HG02973 (cell line): ENCODE results near the gene PRKAR1B.

Experiments
- ATAC-seq: cut with Tn5 transposase; IDR thresholded peaks from one replicate; pipeline ENCODE4 v1.9.1; 2021; ENCODE audit warnings: moderate library complexity; ENCODE audit not compliant: unreplicated experiment

Gene PRKAR1B

DNA sequence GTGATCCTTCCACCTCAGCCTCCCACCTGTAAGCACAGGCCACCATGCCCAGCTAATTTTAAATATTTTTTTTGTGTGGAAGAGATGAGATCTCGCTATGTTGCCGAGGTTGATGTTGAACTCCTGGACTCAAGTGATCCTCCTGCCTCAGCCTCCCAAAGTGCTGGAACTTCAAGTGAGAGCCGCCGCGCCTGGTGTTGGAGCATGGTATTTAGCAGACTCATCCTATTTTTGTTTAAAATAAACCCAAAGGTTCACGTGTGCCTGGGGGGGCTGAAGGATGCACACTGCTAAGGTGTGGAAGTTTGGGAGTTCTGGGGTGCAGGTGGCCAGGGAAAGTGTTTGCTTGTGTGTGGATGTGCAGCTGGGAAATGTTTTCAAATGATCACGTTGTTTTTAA, 225.6 kb downstream of the PRKAR1B start:
- no peak for ATAC-seq

DNA sequence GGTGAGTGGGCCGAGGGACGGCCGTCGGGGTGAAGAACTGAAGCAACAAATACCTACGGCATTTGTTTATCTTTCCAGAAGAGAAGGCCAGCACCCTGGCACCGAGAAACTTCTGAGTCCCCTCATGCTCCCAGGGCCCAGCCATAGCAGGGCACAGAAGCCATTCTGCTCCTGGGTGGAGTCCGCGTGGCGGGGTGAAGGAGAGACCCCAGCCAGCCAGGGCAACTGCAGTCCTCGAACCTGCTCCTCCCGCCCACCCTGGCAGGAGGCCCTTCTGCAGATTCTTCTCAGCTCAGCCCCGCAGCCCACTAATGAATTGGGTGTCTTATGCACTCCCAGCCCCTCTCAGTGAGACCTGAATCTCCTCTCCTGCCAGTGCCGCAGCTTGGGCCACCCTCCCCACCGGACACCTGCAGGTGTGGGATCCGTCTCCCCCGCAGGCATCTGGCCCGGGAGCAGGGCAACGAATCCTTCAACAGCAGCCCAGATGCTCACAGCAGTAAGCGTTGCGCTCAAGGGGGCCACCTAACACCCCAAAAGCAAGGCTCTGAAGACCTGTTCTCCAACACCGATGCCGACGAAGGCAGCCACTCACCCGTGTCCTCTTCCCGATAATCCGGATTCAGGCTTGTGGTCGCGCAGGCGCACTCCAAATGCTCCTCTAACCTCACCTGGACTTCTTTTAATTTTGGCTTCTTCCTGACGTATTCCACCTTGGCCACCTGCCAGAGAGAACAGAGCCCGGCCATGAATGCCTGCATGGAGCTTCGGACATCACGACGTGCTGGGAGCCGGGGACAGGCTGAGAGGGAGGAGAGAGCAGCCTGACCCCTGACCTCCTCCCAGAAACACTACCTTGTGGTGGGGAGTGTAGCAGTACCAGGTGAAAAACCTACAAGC, 226.3 kb downstream of the PRKAR1B start:
- no peak for ATAC-seq

DNA sequence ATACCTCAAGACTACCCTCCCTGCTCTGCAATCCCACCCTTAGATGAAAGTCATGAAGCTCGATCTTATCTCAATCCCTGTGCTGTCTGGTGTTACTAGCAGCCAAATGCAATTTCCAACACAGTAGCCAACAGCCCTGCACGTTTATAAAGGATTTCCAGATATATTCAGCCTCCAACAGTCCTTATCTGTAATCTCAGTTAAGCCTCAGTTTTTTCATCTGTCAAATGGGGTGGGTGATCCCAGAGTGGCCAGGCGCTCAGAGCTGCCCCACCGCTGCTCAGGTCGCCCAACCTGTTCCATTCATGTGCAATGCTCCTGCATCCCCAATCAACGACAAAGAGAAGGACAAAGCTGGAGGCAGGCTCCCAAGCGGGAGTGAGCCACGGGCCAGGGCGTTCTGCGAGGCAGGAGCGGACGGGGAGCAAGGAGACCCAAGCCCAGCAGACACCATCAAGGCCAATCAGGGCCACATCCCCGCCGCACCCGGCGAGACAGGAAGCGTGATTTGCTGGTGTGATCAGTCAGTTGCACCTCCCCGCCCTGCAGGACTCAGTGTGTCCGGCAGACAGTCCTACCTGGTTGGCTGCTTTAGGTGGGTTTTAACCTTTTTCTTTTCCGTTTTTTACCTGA, 227.1 kb downstream of the PRKAR1B start:
- ATAC-seq = no peak
